Dermis blood vessel endothelial cell (primary cell): ENCODE data around the gene PDE6D. TPM values are rescaled to one million over a fixed set of nuclear protein-coding genes. Genes with fewer than 3 reads are reported as not detected.

Source experiments
- DNase-seq: peaks from one replicate; pipeline ENCODE4 v3.0.0; 2010
- total RNA-seq: library from RNA; depleted of rRNA; stranded (reverse); fragments of >200 nt; gene quantifications from 2 replicates; pipeline ENCODE4 v1.2.3, GENCODE V29; 2014

Gene PDE6D
- total RNA-seq, 1 donor from 2014 or later: 29.8 TPM

DNA sequence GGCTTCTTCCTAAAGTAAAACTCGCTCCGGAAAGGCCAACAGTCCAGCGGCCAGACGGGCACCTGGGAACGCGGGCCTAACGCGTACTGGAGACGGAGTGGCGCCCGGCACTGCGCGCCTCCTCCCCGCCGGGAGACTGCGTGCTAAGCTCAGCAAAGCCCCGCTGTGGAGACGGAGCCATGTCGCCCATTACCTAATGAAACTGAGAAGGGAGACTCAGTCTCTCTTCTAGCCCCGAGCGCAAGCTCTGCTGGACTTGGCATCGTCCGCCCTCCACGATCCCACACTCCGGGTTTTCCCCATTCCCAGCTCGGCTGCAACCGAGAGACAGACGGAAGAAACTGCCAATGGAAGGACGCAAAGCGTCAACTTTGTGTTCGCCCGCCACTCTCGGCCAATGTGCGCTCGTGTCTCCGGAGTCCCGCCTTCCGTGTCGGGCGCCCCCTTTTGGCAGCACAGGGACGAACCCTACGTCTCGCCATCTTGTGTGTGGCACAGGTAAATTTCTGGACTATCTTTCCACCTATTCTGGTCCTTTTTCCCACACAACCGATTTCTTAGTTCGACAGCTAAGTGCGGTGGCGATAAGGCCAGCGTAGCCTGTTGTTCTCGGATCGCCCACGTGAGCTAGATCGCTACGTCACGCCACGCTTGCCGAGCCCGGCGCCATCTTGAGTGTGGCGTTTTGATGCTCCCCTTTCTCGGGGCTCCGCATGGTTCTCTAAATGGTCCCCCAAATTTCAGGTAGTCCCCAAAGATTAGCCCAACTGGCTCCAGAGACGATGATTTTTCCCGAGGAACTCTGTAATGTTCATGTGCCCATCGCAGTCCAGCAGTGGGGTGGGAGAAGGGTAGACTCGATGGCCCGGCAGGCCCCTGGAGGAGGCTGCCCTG is 74.1 kb downstream of the PDE6D start:
- peak; percentile 100 for DNase-seq

DNA sequence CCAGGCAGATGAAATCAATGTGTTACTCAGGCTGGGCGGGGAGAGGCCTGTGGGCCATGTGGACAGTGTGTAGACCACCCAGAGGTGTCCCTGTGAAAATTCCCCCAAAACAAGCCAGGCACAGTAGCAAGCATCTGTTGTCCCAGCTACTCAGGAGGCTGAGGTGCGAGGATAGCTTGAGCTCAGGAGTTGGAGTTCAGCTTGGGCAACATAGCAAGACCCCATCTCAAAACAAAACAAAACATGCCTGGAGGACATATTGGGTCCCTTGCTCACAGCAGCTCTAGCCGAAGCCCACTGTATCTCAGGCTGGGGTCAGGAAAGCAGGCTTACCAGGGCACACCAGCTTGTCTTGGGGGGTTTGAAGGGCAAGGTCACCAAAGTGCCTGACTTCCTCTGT is 77.1 kb downstream of the PDE6D start:
- no peak for DNase-seq

DNA sequence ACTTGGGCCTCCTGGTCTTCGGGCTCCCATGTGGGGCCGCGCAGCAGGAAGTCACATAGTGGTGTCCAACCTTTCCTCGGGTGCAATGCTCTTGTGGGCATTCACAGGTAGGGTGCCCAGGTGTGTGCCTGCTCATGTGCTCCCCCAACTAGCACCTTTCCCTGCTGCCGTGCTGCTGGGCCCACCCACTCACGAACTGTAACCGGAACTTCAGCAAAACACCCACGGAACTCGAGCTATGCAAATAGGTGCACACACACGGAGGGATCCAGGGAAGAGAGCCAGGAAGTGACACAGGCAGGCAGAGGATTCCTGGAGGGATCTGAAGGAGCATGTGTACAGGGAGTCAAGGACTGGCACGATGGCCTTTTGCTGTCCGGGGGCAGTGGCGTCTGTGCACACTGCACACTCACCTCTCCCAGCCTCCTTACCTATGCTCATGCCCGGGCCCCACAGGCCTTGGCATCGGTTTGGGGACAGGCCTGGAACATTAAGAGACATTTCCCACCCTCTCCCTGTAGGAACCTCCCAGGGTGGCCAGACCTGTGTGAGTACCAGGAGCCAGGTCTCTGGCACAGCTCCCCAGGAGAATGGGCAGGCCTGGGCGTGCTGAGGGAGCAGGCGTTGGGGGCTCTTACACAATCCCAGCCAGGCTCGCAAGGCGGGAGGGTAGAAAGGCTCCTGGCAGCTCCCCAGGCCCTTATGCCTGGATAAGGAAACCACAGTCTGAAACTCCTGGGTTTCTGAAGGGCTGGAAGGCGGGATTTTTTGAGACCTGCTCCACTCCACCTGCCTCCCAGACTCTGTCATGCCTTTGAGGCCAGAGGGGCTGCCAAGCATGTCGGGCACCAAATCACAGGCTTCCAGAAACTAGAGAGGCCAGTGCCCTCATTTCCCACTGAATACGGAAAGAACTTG is 79.4 kb downstream of the PDE6D start:
- no peak for DNase-seq

DNA sequence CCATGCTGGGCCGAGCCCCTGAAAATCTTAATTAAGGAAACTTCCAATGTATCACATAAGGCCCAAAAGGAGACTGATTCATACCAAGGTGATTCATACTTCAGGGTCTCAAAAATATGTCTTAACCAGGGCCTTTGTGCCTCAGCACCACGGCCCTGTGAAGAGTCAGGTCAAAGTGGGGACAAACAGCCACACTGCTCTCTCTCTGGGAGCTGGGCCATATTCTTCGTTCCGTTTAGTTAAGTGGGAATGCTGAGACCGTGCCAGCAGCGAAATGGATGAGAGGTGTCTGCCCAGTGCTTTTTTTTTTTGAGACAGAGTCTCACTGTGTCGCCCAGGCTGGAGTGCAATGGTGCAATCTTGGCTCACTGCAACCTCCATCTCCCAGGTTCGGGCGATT is 82.1 kb downstream of the PDE6D start:
- no peak for DNase-seq

GRCh38 chr2:231696004-231696367 is 85.1 kb downstream of the PDE6D start:
- DNase-seq: no peak

DNA sequence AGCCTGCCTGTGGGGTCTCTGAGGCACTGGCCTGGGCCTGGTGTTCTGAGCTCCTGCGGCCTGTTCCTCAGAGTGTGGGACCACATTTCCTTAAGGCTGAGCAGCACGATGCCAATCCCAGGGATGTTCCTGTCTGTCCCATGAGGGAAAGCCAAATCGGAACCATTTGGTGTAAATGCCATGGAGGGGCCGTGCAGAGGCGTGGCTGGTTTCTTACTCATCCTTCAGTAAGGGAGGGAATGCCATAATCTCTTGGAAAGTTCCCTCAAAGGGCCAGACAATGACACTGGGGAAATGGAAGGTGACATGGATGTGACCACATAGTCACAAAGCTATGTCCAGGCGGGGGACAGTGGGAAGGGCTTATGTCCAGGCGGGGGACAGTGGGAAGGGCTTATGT is 87.1 kb downstream of the PDE6D start:
- no peak for DNase-seq

GRCh38 chr2:231692847-231693246 is 88.2 kb downstream of the PDE6D start:
- DNase-seq: no peak

GRCh38 chr2:231691251-231691772 is 89.8 kb downstream of the PDE6D start:
- DNase-seq: no peak

GRCh38 chr2:231689124-231689893 is 91.8 kb downstream of the PDE6D start:
- DNase-seq: no peak

- DNase-seq: no peak
Observed at GRCh38 chr2:231688719-231689118, 92.4 kb downstream of the PDE6D start.

DNA sequence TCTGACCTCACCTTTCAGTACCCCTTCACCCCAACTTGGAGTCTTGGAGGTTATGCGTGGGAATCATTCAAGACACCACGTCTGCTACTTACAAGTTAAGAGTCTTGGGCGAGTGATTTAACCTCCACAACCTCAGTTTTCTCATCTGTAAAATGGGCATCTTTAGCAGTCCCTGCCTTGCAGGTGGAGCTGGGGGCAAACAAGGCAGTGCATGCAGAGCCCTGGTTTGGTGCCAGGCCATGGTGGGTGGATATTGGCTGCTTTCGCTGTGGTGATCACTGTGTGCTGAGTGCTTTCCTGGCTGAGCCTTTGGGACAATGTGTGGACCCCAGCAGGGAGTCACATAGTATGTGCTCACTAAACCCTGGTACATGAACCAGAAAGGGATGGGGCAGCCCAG is 93.1 kb downstream of the PDE6D start:
- DNase-seq: no peak

DNA sequence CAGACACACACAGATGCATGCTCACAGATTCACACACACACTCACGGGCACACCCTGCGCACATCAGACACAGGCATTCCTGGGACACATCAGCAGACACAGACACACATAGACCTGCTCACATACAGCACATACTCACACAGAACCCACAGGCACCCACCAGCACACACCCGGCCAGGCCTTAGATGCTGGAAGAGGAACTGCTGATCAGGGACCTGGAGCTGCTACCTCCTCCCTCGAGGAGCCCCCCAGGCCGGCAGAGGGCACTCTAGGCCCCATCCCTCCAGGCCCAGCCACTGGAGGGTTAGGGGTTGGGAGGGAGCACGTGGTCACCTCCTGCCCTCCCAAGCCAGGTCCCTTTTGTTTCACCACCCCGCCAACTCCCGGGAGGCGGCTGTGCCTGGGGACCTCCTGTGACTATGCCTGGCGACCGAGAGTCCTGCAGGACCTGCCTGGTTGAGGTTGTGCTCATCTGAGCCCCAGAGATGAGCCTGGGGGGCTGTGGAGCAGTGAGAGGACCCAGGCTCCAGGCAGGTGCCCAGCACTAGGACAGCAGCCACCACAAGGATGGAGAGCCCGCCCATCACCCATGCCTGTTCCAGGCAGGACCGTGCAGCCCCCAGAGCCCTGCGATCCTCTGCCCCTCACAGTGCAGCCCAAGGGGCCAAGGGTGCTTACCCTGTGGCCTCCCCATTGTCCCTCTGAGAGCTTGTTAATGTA is 93.8 kb downstream of the PDE6D start:
- DNase-seq: peak; percentile 76

DNA sequence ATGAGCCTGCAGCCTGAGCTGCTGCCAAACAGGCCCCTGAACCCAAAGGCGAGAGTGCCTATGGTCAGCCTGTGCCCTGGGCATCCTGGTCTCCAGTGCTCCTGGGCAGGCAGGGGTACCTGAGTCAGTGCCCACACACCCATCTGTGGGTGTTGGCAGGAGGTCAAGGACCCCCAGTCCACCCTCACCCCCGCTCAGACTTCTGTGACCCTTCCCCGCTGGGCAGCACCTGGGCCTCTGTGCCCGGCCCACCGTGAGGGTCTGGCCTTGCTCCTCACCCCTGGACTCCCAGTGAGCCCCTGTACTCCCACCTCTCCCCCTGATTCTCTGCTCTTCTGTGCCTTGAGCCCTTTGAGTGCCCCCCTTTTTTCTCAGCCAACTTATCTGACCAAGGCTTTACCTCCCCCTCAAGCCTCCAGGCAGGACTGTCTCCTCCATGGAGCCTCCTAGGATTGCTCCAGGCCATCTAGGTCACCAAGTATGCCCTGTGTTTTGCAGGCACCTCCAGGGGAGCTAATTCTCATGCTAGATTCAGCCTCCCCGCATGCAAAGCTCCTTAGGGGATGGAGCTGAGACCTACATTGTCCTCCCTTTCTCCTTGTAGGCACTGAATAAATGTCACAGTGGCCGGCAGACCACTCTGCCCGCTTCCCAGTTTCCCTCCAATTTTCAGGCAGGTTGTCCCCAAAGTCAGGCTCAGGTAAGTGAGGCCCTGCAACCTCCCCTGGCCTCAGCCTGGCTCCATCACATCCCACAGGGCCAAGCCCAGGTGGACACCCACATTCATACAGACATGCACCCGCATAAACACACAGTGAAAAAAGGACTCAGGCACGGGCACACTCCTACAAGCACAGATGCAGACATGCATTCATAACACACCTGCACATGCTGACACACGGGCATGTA is 94.6 kb downstream of the PDE6D start:
- no peak for DNase-seq

DNA sequence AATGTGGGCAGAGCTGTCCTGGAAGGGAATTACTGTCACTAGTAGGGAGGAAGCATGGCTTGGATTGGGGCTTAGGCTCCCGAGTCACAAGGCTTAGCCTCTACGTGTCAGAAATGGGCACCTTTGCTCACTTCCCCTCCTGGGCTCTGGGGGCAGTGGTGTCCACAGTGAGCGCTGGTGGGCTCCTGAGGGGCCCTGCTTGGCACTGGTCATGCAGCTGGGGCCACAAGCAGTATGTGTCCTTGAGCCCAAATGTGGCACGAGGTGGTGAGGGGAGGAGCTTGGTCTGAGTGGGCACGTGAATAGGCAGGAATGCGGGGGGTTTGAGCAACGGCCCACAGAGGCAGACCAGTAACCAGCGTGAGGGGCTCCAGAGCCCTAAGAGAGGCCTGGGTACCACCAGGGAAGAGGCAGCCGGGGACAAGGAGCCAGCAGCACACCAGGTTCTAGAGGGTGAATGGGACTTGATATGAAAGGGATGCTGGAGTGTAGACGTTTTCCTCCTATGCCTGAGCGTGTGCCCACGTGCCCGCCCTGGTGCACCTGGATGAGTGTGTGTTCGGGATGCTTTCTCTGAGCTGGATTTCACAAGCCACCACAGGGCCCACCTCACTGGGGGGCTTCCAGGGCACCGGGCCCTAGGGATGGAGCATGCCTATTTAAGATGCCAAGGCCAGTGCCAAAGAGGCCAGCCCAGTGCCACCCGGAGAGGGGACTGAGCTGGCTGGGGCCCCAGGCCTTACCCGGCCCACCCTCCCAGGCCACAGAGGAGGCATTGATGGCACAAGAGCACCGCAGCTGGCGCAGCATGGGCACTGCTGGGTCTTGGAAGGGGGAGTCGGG is 95.5 kb downstream of the PDE6D start:
- no peak for DNase-seq

GRCh38 chr2:231684314-231685223 is 96.5 kb downstream of the PDE6D start:
- no peak for DNase-seq

- DNase-seq: no peak
Observed at GRCh38 chr2:231683292-231684235, 97.5 kb downstream of the PDE6D start.

- no peak for DNase-seq
Observed at GRCh38 chr2:231682603-231683291, 98.3 kb downstream of the PDE6D start.
